Fibroblast of villous mesenchyme (primary cell): Measurements from ENCODE around the gene PRKAA2. TPM values are rescaled to one million over a fixed set of nuclear protein-coding genes. Genes with fewer than 3 reads are reported as not detected.

Experiments used
- DNase-seq: peaks from one replicate; pipeline ENCODE4 v3.0.0-alpha.2; 2010; ENCODE audit warnings: low read depth
- H3K4me3 ChIP-seq: 2 replicates; pipeline ENCODE4 v1.5.1; 2011; ENCODE audit warnings: low read depth, mild to moderate bottlenecking, low read length
- CTCF ChIP-seq: IDR thresholded peaks from 2 replicates; pipeline ENCODE4 v1.5.1; 2012; ENCODE audit warnings: low read depth, mild to moderate bottlenecking, low read length; ENCODE audit not compliant: insufficient read depth
- total RNA-seq: library from RNA; depleted of rRNA; stranded (reverse); fragments of >200 nt; gene quantifications from 2 replicates; pipeline ENCODE4 v1.2.3, GENCODE V29; 2012

Gene PRKAA2
- total RNA-seq, 1 donor = 1.3 TPM

GRCh38 chr1:56671085-56671484 is 26.0 kb downstream of the PRKAA2 start:
- H3K4me3 ChIP-seq = no peak overlapping the region
- TF ChIP-seq CTCF = no peak
- no peak for DNase-seq

GRCh38 chr1:56671542-56671941 is 26.4 kb downstream of the PRKAA2 start:
- TF ChIP-seq CTCF = no peak
- DNase-seq = no peak
- H3K4me3 ChIP-seq = no peak overlapping the region

GRCh38 chr1:56672579-56672978 is 27.5 kb downstream of the PRKAA2 start:
- no peak for TF ChIP-seq CTCF
- no peak for DNase-seq
- no peak overlapping the region for H3K4me3 ChIP-seq

GRCh38 chr1:56675763-56676162 is 30.6 kb downstream of the PRKAA2 start:
- no peak for DNase-seq
- H3K4me3 ChIP-seq = no peak overlapping the region
- no peak for TF ChIP-seq CTCF

- peak; percentile 70 for DNase-seq
- no peak overlapping the region for H3K4me3 ChIP-seq
- TF ChIP-seq CTCF = no peak
Measured at GRCh38 chr1:56676571-56677035, 31.5 kb downstream of the PRKAA2 start.

GRCh38 chr1:56683569-56683968 is 38.5 kb downstream of the PRKAA2 start:
- no peak overlapping the region for H3K4me3 ChIP-seq
- TF ChIP-seq CTCF = no peak
- DNase-seq = no peak

- no peak for TF ChIP-seq CTCF
- DNase-seq = no peak
- no peak overlapping the region for H3K4me3 ChIP-seq
Measured at GRCh38 chr1:56686169-56686568, 41.1 kb downstream of the PRKAA2 start.
